ENCODE results near the gene BAIAP2L2. TPM values are rescaled to one million over a fixed set of nuclear protein-coding genes. Genes with fewer than 3 reads are reported as not detected.

BAIAP2L2 gene
- total RNA-seq, 3 donors from 2014 or later (not counting 1 experiment from before 2014, with no cell fraction given) = 0.99 to 1.9 (median 1.2) TPM

GRCh38 chr22:38042488-38042790 is 68.0 kb downstream of the BAIAP2L2 start:
- H3K4me3 Mint-ChIP-seq = no peak overlapping the region
- no peaks in the 10 kb centered on the region for H3K27me3 Mint-ChIP-seq (ENCODE audit: low read depth in 2 of 2)
- Histone ChIP-seq H3K4me3 (ENCODE audit: low read length) (no peak overlapping the region), H3K27ac (ENCODE audit: low read length) (no peak overlapping the region), H3K4me1 (ENCODE audit: control insufficient read depth, insufficient read depth, low read length) (peaks cover 11% of the 10 kb centered on the region), H3K9me3 (ENCODE audit: control insufficient read depth, insufficient read depth, low read length) (no peaks in the 10 kb centered on the region), H3K36me3 (ENCODE audit: control insufficient read depth, insufficient read depth, low read length) (no peaks in the 10 kb centered on the region), H3K27me3 (ENCODE audit: control insufficient read depth, insufficient read depth, low read length) (no peaks in the 10 kb centered on the region)
- no peaks in the 10 kb centered on the region for H3K9me3 Mint-ChIP-seq
- WGBS (ENCODE audit: insufficient coverage) = 52% methylated on average over 1 of the region's 1 CpG
- no peak for DNase-seq
- intact Hi-C loops (cut with micrococcal nuclease) = no loop called here
- H3K4me1 Mint-ChIP-seq = peaks cover 9 to 21% of the 10 kb centered on the region in 2 donors
- peak overlapping the region in 1 of 2 donors; percentile 4 for H3K27ac Mint-ChIP-seq
- ATAC-seq = no peak
- H3K36me3 Mint-ChIP-seq = no peaks in the 10 kb centered on the region
- TF ChIP-seq CTCF (IDR thresholded peaks at IDR 0.05) = no peak

GRCh38 chr22:38041760-38042487 is 68.6 kb downstream of the BAIAP2L2 start:
- DNase-seq = no peak
- no peaks in the 10 kb centered on the region for H3K9me3 Mint-ChIP-seq
- H3K4me3 Mint-ChIP-seq = no peak overlapping the region
- Histone ChIP-seq H3K4me1 (ENCODE audit: control insufficient read depth, insufficient read depth, low read length) (peaks cover 11% of the 10 kb centered on the region), H3K9me3 (ENCODE audit: control insufficient read depth, insufficient read depth, low read length) (no peaks in the 10 kb centered on the region), H3K27me3 (ENCODE audit: control insufficient read depth, insufficient read depth, low read length) (no peaks in the 10 kb centered on the region), H3K4me3 (ENCODE audit: low read length) (no peak overlapping the region), H3K36me3 (ENCODE audit: control insufficient read depth, insufficient read depth, low read length) (no peaks in the 10 kb centered on the region), H3K27ac (ENCODE audit: low read length) (no peak overlapping the region)
- H3K27ac Mint-ChIP-seq = peak overlapping the region in 1 of 2 donors; percentile 4
- no peaks in the 10 kb centered on the region for H3K36me3 Mint-ChIP-seq
- H3K4me1 Mint-ChIP-seq = peaks cover 9 to 21% of the 10 kb centered on the region in 2 donors
- intact Hi-C loops (cut with micrococcal nuclease) = no loop called here
- ATAC-seq = peak in 2 of 3 donors; percentile 32 to 46
- 67% methylated on average over 5 of the region's 5 CpGs for WGBS (ENCODE audit: insufficient coverage)
- no peak for TF ChIP-seq CTCF (IDR thresholded peaks at IDR 0.05)
- H3K27me3 Mint-ChIP-seq (ENCODE audit: low read depth in 2 of 2) = no peaks in the 10 kb centered on the region

GRCh38 chr22:38040953-38041759 is 69.3 kb downstream of the BAIAP2L2 start:
- Mint-ChIP-seq H3K4me3 (no peak overlapping the region), H3K27me3 (ENCODE audit: low read depth in 2 of 2) (no peaks in the 10 kb centered on the region), H3K36me3 (no peaks in the 10 kb centered on the region), H3K27ac (peak overlapping the region in 1 of 2 donors; percentile 58), H3K9me3 (no peaks in the 10 kb centered on the region), H3K4me1 (peaks cover 9 to 21% of the 10 kb centered on the region in 2 donors)
- WGBS (ENCODE audit: insufficient coverage) = 92% methylated on average over 20 of the region's 20 CpGs
- no peaks in the 10 kb centered on the region for H3K27me3 ChIP-seq (ENCODE audit: control insufficient read depth, insufficient read depth, low read length)
- H3K4me1 ChIP-seq (ENCODE audit: control insufficient read depth, insufficient read depth, low read length) = peaks cover 11% of the 10 kb centered on the region
- no peaks in the 10 kb centered on the region for H3K9me3 ChIP-seq (ENCODE audit: control insufficient read depth, insufficient read depth, low read length)
- no peak overlapping the region for H3K4me3 ChIP-seq (ENCODE audit: low read length)
- no peak for TF ChIP-seq CTCF (IDR thresholded peaks at IDR 0.05)
- H3K27ac ChIP-seq (ENCODE audit: low read length) = no peak overlapping the region
- intact Hi-C loops (cut with micrococcal nuclease) = no loop called here
- no peaks in the 10 kb centered on the region for H3K36me3 ChIP-seq (ENCODE audit: control insufficient read depth, insufficient read depth, low read length)
- ATAC-seq (no peak), DNase-seq (no peak)
